Activated B cell treated with CpG ODN at 0.5 μM for 24 hours (primary cell): ENCODE measurements around the gene MGARP. TPM values are rescaled to one million over a fixed set of nuclear protein-coding genes. Genes with fewer than 3 reads are reported as not detected.

Experiments
- ATAC-seq: fragments of 200-7000 bp; cut with Tn5 transposase; one replicate; pipeline ENCODE4 v1.10.0; 2021; ENCODE audit warnings: low read depth, mild to moderate bottlenecking, moderate library complexity
- CTCF ChIA-PET: fragments of 350-600 bp; sonication (Branson Sonifier 250); formaldehyde crosslinking; loops from one replicate; lab custom pipeline; 2021; ENCODE audit warnings: antibody characterized with exemption; lab: Charles Lee
- POLR2A ChIA-PET: fragments of 350-600 bp; sonication (Branson Sonifier 250); formaldehyde crosslinking; loops from one replicate; lab custom pipeline; 2021; ENCODE audit warnings: antibody characterized with exemption; lab: Charles Lee
- DNase-seq: peaks from one replicate; pipeline ENCODE4 v3.0.0; 2022
- H3K27ac Mint-ChIP-seq: one replicate; pipeline ENCODE4 v1.8.0; 2020; ENCODE audit warnings: mixed read lengths
- H3K27me3 Mint-ChIP-seq: one replicate; pipeline ENCODE4 v1.8.0; 2021; ENCODE audit warnings: mixed read lengths
- H3K36me3 Mint-ChIP-seq: one replicate; pipeline ENCODE4 v1.8.0; 2021; ENCODE audit warnings: low read depth, mixed read lengths
- H3K4me1 Mint-ChIP-seq: one replicate; pipeline ENCODE4 v1.8.0; 2021; ENCODE audit warnings: mixed read lengths
- H3K4me3 Mint-ChIP-seq: one replicate; pipeline ENCODE4 v1.8.0; 2020; ENCODE audit warnings: mild to moderate bottlenecking, mixed read lengths
- H3K9me3 Mint-ChIP-seq: one replicate; pipeline ENCODE4 v1.8.0; 2020; ENCODE audit warnings: mixed read lengths
- CTCF ChIP-seq: fragments of 200-600 bp; IDR thresholded peaks from one replicate; pipeline ENCODE4 v1.8.0; 2022; ENCODE audit warnings: antibody characterized with exemption, mild to moderate bottlenecking
- intact Hi-C: fragments of 100-400 bp; cut with micrococcal nuclease; formaldehyde crosslinking; loops from one replicate; pipeline ENCODE4 v1.15.1; 2024
- total RNA-seq: library from RNA; stranded (reverse); gene quantifications from 2 replicates; pipeline ENCODE4 v1.2.3, GENCODE V29; 2022

Gene MGARP
- total RNA-seq, 1 donor from 2014 or later, result not detected

- Mint-ChIP-seq H3K27ac (no peak overlapping the region), H3K4me1 (peaks cover 20% of the 10 kb centered on the region), H3K36me3 (peaks cover 9% of the 10 kb centered on the region), H3K9me3 (peaks cover 4% of the 10 kb centered on the region), H3K27me3 (peaks cover 27% of the 10 kb centered on the region), H3K4me3 (no peak overlapping the region)
- DNase-seq, result no peak
- POLR2A ChIA-PET, result interaction anchor here (0.7 kb wide), 2 partner anchors 7 to 10 kb away, joined by 4 to 8 read pairs; no protein-coding TSS in a partner anchor
- intact Hi-C loops, result no loop called here
- no peak for ATAC-seq
- TF ChIP-seq CTCF, result no peak
- CTCF ChIA-PET, result no interaction called here
Observed at GRCh38 chr4:139282065-139282720, 2.2 kb upstream of the MGARP start.

- Mint-ChIP-seq H3K9me3 (no peaks in the 10 kb centered on the region), H3K4me1 (peaks cover 20% of the 10 kb centered on the region), H3K36me3 (no peaks in the 10 kb centered on the region), H3K27ac (no peak overlapping the region), H3K4me3 (peak overlapping the region; percentile 79), H3K27me3 (peaks cover 32% of the 10 kb centered on the region)
- ChIA-PET CTCF (interaction anchor here (1.7 kb wide), 1 partner anchor 16 kb away, joined by 8 read pairs; no protein-coding TSS in a partner anchor), POLR2A (interaction anchor here (0.6 kb wide), 1 partner anchor 9 kb away, joined by 3 read pairs; no protein-coding TSS in a partner anchor)
- no peak for TF ChIP-seq CTCF
- intact Hi-C loops, result loop anchor here (1.0 kb wide), 2 partner anchors 13 to 16 kb away; no protein-coding TSS in a partner anchor
- DNase-seq (no peak), ATAC-seq (peak; percentile 52)
Observed at GRCh38 chr4:139278912-139279759, 889 bp downstream of the MGARP start.

- no peak overlapping the region for H3K27ac Mint-ChIP-seq
- POLR2A ChIA-PET, result no interaction called here
- peaks cover 20% of the 10 kb centered on the region for H3K4me1 Mint-ChIP-seq
- no peaks in the 10 kb centered on the region for H3K9me3 Mint-ChIP-seq
- no peak for TF ChIP-seq CTCF
- peaks cover 32% of the 10 kb centered on the region for H3K27me3 Mint-ChIP-seq
- CTCF ChIA-PET, result no interaction called here
- DNase-seq (no peak), ATAC-seq (no peak)
- H3K36me3 Mint-ChIP-seq, result no peaks in the 10 kb centered on the region
- intact Hi-C loops, result no loop called here
- H3K4me3 Mint-ChIP-seq, result peak overlapping the region; percentile 79
Observed at GRCh38 chr4:139278485-139278884, 1.5 kb downstream of the MGARP start.

GRCh38 chr4:139275281-139275735, 4.7 kb downstream of the MGARP start:
- TF ChIP-seq CTCF, result no peak
- intact Hi-C loops, result no loop called here
- Mint-ChIP-seq H3K27ac (no peak overlapping the region), H3K4me3 (no peak overlapping the region), H3K9me3 (no peaks in the 10 kb centered on the region), H3K36me3 (no peaks in the 10 kb centered on the region), H3K27me3 (peaks cover 24% of the 10 kb centered on the region), H3K4me1 (peaks cover 19% of the 10 kb centered on the region)
- no peak for DNase-seq
- ATAC-seq, result no peak
- CTCF ChIA-PET, result interaction anchor here (0.8 kb wide), 1 partner anchor 43 kb away, joined by 3 read pairs; no protein-coding TSS in a partner anchor
- POLR2A ChIA-PET, result interaction anchor here (0.6 to 1.3 kb wide), 2 partner anchors 7 to 9 kb away, joined by 3 to 4 read pairs; no protein-coding TSS in a partner anchor
